Sigmoid colon (tissue), 7 donors: ENCODE measurements around the gene CLDN19. TPM values are rescaled to one million over a fixed set of nuclear protein-coding genes. Genes with fewer than 3 reads are reported as not detected.
A peak's percentile ranks its signal among the peaks of the same experiment; 100 is the strongest.

Source experiments
- DNase-seq: peaks from one replicate; pipeline ENCODE4 v3.0.0-alpha.2; 2019
- H3K27ac ChIP-seq, 4 donors: fragments of 200-600 bp; sonication (generic); one replicate each; pipeline ENCODE4 v1.5.1; 2016 to 2019; ENCODE audit warnings: mild to moderate bottlenecking in 1 of 4
- H3K27me3 ChIP-seq, 3 donors: fragments of 200-600 bp; sonication (generic); one replicate each; pipeline ENCODE4 v1.5.1; 2019; ENCODE audit warnings: mild to moderate bottlenecking in 1 of 3
- H3K36me3 ChIP-seq, 4 donors: fragments of 200-600 bp; sonication (generic); one replicate each; pipeline ENCODE4 v1.5.1; 2016 to 2019
- H3K4me1 ChIP-seq, 4 donors: fragments of 200-600 bp; sonication (generic); one replicate each; pipeline ENCODE4 v1.5.1; 2017 to 2019
- H3K4me3 ChIP-seq, 4 donors: fragments of 200-600 bp; sonication (generic); one replicate each; pipeline ENCODE4 v1.5.1; 2017 to 2019; ENCODE audit warnings: mild to moderate bottlenecking in 2 of 4, moderate library complexity in 1 of 4
- H3K9me3 ChIP-seq, 4 donors: fragments of 200-600 bp in 3 of 4; sonication (generic) in 3 of 4; one replicate each; pipeline versions ENCODE4 v1.5.1 to v1.6.1; 2013 to 2019
- EP300 ChIP-seq, 4 donors: sonication (generic); formaldehyde crosslinking; IDR thresholded peaks; one replicate each; pipeline ENCODE4 v1.6.1; 2017; ENCODE audit warnings: antibody characterized with exemption in 4 of 4
- POLR2A ChIP-seq, 2 donors: fragments of 450-650 bp; IDR thresholded peaks; one replicate each; pipeline ENCODE4 v1.6.1; 2016; ENCODE audit warnings: antibody characterized with exemption in 2 of 2, mild to moderate bottlenecking in 2 of 2, moderate library complexity in 2 of 2
- POLR2AphosphoS5 ChIP-seq, 4 donors: sonication (generic); formaldehyde crosslinking; IDR thresholded peaks; one replicate each; pipeline ENCODE4 v1.6.1; 2017; ENCODE audit warnings: antibody characterized with exemption in 4 of 4
- WGBS, 2 donors: extraction: QIAGEN DNeasy Blood & Tissue Kit; methylation state at CpG; one replicate each; pipeline ENCODE4 v1.1.7; 2013; 5-methylcytosine and 5-hydroxymethylcytosine counted together
- intact Hi-C: fragments of 100-400 bp; cut with DNase I; formaldehyde crosslinking; loops from one replicate; pipeline ENCODE4 v1.15.1; 2023
- polyA plus RNA-seq, 3 donors: library from polyadenylated mRNA; stranded (reverse); fragments of 200-250 nt; gene quantifications; one replicate each; pipeline ENCODE4 v1.2.3, GENCODE V29; 2013
- total RNA-seq, 4 donors: library from RNA; depleted of rRNA; stranded (reverse); fragments of >200 nt; gene quantifications; one replicate each; pipeline ENCODE4 v1.1.0, GENCODE V29; 2016
- TF ChIP-seq, protein P1 (sequence below), 4 experiments: fragments of 450-650 bp in 3 of 4; fragments of 200-600 bp in 1 of 4; IDR thresholded peaks; one replicate each; pipeline ENCODE4 v1.5.1; 2016 to 2019; ENCODE audit warnings: antibody characterized with exemption in 4 of 4, mild to moderate bottlenecking in 3 of 4, moderate library complexity in 2 of 4
- donor health status: healthy with polysubstance abuse.
- donor health status: Bipolar disorder and iron deficiency.
- donor health status: healthy.

The CLDN19 gene, protein sequence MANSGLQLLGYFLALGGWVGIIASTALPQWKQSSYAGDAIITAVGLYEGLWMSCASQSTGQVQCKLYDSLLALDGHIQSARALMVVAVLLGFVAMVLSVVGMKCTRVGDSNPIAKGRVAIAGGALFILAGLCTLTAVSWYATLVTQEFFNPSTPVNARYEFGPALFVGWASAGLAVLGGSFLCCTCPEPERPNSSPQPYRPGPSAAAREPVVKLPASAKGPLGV
- total RNA-seq (not detected), polyA plus RNA-seq (under 1 TPM in 1 of 3 donors, not detected in 2; 0.03 TPM)

DNA sequence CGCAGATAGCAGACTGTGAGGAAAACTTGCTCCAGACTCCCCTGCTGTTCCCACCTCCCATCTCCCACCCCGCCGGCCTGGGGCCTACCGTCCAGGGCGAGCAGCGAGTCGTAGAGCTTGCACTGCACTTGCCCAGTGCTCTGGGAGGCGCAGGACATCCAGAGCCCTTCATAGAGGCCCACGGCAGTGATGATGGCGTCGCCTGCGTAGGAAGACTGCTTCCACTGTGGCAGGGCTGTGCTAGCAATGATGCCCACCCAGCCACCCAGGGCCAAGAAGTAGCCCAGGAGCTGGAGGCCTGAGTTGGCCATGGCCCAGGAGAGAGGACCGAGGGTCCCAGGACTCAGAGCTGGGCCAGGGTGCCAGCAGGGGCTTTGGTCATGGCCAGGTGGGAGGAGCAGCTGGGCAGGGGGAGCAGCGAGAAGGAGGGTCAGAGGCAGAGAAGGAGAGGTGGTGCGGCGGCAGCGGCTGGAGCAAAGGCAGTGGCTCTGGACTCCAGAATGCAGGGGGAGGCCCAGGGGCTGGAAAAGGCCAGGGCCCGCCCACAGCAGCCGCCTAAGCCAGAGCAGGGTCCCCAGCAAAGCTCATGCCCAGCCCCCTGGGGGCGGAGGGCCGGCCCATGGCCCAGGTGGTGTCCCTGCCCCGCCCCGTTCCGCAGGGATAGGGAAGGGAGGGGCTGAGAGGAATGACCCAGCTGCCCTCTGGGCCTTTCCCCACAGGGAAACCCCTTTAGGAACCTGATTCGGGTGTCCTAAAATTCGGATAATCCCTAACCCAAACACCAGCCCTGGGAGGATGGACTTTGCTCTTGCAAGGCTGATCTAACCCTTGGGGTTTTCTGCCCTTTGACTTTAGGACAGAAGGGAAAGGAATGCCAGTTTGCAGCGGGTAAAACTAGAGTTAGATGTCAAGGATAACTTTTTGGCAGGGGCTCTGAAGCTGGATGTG is at the start of gene CLDN19:
Gene CLDN19, minus strand, starts transcription at position 484 of the 948 bp plus-strand sequence. Its CDS starts 173 bp downstream, at position 311.
- TF ChIP-seq, protein P1, sequence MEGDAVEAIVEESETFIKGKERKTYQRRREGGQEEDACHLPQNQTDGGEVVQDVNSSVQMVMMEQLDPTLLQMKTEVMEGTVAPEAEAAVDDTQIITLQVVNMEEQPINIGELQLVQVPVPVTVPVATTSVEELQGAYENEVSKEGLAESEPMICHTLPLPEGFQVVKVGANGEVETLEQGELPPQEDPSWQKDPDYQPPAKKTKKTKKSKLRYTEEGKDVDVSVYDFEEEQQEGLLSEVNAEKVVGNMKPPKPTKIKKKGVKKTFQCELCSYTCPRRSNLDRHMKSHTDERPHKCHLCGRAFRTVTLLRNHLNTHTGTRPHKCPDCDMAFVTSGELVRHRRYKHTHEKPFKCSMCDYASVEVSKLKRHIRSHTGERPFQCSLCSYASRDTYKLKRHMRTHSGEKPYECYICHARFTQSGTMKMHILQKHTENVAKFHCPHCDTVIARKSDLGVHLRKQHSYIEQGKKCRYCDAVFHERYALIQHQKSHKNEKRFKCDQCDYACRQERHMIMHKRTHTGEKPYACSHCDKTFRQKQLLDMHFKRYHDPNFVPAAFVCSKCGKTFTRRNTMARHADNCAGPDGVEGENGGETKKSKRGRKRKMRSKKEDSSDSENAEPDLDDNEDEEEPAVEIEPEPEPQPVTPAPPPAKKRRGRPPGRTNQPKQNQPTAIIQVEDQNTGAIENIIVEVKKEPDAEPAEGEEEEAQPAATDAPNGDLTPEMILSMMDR (IDR thresholded peaks at IDR 0.05), result no peak
- no peak for TF ChIP-seq POLR2AphosphoS5 (IDR thresholded peaks at IDR 0.05)
- TF ChIP-seq POLR2A (IDR thresholded peaks at IDR 0.05), result no peak
- TF ChIP-seq EP300 (IDR thresholded peaks at IDR 0.05), result no peak
- no peak for DNase-seq
- Histone ChIP-seq H3K4me1 (no peaks in the 10 kb centered on the region), H3K36me3 (no peaks in the 10 kb centered on the region), H3K27me3 (no peaks in the 10 kb centered on the region), H3K27ac (no peak within 1 kb of the TSS), H3K4me3 (no peak within 1 kb of the TSS), H3K9me3 (no peaks in the 10 kb centered on the region)
- 65 to 76% methylated on average over 27 of the region's 27 CpGs for WGBS, 2 donors
- intact Hi-C loops, result loop anchor here (10.0 kb wide), 1 partner anchor 165 kb away; no protein-coding TSS in a partner anchor

DNA sequence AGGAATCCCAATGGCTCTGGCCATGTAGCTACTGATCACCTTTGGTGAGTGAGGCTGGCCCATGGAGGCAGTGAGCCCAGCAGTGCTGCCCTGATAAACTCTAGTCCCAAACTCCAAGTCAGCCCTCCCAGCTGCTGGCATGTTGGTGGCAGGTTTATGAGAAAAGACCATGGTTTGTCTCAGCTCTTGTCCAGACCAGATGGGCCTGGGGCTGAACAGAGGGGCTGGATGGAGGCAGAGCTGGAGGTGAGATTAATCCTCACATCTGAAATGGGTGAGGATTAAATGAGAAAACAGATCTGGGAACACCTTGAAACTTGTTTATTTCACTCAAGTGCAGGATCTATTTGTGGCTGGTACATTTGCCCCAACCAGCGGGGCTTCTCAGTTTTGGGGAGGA is 48.0 kb upstream of the CLDN19 start:
- Histone ChIP-seq H3K9me3 (no peaks in the 10 kb centered on the region), H3K4me3 (no peak overlapping the region), H3K36me3 (no peaks in the 10 kb centered on the region), H3K4me1 (peaks cover 0 to 11% (median 11%) of the 10 kb centered on the region in 4 donors), H3K27me3 (no peaks in the 10 kb centered on the region), H3K27ac (no peak overlapping the region)
- WGBS, 2 donors, result 99 to 100% methylated on average over 1 of the region's 1 CpG
- TF ChIP-seq POLR2A (IDR thresholded peaks at IDR 0.05), result no peak
- no peak for TF ChIP-seq POLR2AphosphoS5 (IDR thresholded peaks at IDR 0.05)
- TF ChIP-seq, protein P1 (IDR thresholded peaks at IDR 0.05), result no peak
- TF ChIP-seq EP300 (IDR thresholded peaks at IDR 0.05), result no peak
- intact Hi-C loops, result no loop called here
- DNase-seq, result no peak

DNA sequence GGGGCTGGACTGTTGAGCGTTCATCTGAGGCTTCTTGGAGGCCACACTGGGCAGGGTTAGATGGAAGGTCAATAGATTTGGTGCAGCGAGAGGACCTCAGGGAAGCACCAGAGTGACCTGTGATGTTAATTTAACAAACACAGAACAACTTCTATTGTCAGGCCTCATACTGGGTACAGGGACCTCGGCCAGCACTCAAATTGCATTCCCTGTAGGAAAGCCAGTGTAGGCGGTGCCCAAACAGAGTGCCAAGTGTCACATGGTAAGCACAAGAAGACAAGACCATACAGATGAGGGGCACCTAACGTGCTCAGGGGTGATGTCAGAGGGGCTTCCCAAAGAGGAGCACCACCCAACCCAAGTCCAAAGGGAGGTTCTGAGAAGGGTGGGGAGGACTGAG is 46.1 kb upstream of the CLDN19 start:
- intact Hi-C loops, result no loop called here
- Histone ChIP-seq H3K4me1 (peaks cover 0 to 11% (median 11%) of the 10 kb centered on the region in 4 donors), H3K27me3 (no peaks in the 10 kb centered on the region), H3K27ac (no peak overlapping the region), H3K9me3 (no peaks in the 10 kb centered on the region), H3K4me3 (no peak overlapping the region), H3K36me3 (peaks cover 0 to 6% (median under 1%) of the 10 kb centered on the region in 4 donors)
- DNase-seq, result no peak
- no peak for TF ChIP-seq EP300 (IDR thresholded peaks at IDR 0.05)
- TF ChIP-seq, protein P1 (IDR thresholded peaks at IDR 0.05), result no peak
- no peak for TF ChIP-seq POLR2A (IDR thresholded peaks at IDR 0.05)
- no peak for TF ChIP-seq POLR2AphosphoS5 (IDR thresholded peaks at IDR 0.05)
- 88 to 95% methylated on average over 5 of the region's 5 CpGs for WGBS, 2 donors

DNA sequence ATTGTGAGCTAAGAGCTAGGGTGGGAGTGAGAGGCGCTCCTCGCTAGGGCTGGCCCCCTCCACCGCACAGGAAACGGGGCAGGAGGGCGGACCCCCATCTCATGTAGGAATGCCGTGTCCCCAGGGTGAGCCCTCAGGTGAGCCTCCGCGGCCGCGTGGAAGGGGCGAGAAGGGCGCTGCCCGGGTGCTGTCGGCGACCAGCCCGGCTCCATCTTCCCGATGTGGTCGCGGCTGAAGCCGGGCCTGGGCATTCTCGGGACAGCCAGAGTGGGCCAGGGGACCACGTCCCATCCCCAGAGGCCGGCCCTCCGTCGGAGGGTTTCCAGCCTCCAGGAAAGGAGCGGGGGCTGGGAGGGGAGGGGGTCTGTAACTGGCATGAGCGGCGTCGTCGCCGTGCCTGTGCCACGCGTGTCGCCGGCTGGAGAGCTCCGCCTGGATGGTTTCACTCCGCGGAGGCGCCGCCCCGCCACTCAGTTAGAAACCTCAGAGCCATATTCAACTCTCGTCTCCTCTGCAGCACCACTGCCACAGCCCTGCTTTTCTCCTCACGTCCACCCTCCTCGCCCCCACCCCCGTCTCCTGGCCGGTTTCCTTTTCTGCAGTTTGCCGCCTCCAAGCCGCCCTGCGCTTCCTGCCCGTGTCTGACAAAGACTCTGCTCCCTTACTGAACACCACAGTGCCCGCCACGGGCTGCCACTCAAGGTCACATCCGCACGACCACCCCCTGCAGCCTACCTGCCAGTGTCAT is 45.1 kb upstream of the CLDN19 start, which contains the start of gene TMEM269:
Gene TMEM269, plus strand, starts transcription at position 46 of the 748 bp plus-strand sequence. CDS start 4,903 bp downstream, outside the sequence.
- DNase-seq, result peak; percentile 64
- H3K36me3 ChIP-seq, result peaks cover 0 to 15% (median 4%) of the 10 kb centered on the region in 4 donors
- H3K27ac ChIP-seq, result no peak within 1 kb of the TSS
- 10 to 16% methylated on average over 54 of the region's 54 CpGs for WGBS, 2 donors
- no peaks in the 10 kb centered on the region for H3K9me3 ChIP-seq
- peak within 1 kb of the TSS; percentile 39 to 53 (median 45) for H3K4me3 ChIP-seq
- peaks cover 0 to 11% (median 11%) of the 10 kb centered on the region in 4 donors for H3K4me1 ChIP-seq
- no peaks in the 10 kb centered on the region for H3K27me3 ChIP-seq
- intact Hi-C loops, result no loop called here
- TF ChIP-seq POLR2AphosphoS5 (IDR thresholded peaks at IDR 0.05), result no peak
- TF ChIP-seq, protein P1 (IDR thresholded peaks at IDR 0.05), result no peak
- no peak for TF ChIP-seq POLR2A (IDR thresholded peaks at IDR 0.05)
- TF ChIP-seq EP300 (IDR thresholded peaks at IDR 0.05), result no peak
